ENCODE data around the gene PDGFRB. TPM values are rescaled to one million over a fixed set of nuclear protein-coding genes. Genes with fewer than 3 reads are reported as not detected.

PDGFRB gene
- total RNA-seq, 1 donor from 2014 or later, result 173 TPM

DNA sequence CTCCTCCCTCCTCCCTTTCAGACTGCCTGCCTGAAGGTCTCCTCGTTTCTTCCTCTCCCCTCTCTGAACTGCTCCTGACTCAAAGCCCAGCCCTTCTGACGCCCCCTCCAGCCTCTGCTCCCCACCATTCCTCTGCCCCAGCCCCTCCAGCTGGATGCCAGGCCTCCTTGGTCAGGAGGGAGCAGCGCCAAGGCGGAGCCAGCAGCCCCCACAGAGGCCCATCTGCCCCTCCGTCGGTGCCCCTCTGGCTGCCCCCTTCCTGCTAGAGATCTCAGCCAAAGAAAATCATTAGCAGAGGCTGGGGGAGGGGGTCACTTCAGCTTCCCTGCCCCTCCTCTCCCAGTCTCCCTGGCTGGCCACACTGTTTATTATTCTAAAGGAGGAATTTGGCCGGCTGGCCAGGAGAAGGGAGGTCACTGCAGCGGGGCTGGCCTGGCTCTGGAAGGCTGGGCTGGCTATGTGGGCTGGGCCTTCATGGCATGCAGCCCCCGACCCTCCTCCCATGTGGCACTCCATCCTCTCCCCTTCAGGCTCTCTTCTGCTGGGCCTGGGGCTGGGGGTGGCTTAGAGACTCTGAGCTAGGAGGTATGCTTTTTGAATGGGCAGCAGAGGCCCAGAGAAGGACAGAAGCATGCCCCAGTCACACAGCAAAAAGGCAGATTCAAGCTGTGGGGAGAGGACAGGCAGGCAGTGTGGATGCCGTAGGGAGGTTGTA, 16.9 kb downstream of the PDGFRB start:
- Histone ChIP-seq H3K4me3 (peak overlapping the region in 1 of 2 donors; percentile 36), H3K27ac (peak overlapping the region; percentile 83), H3K36me3 (peaks cover 0 to 19% of the 10 kb centered on the region in 2 donors), H3K9me3 (no peaks in the 10 kb centered on the region), H3K27me3 (no peaks in the 10 kb centered on the region), H3K4me1 (peaks cover 91% of the 10 kb centered on the region)
- TF ChIP-seq POLR2AphosphoS5 (IDR thresholded peaks at IDR 0.05; ENCODE audit: insufficient read depth in 1 of 2, low read depth in 1 of 2) (peak in 1 of 2 donors; percentile 67), POLR2A (IDR thresholded peaks at IDR 0.05) (no peak)
- DNase-seq (ENCODE audit: extremely low spot score in 2 of 2), result no peak
- intact Hi-C loops (cut with DNase I), result no loop called here

DNA sequence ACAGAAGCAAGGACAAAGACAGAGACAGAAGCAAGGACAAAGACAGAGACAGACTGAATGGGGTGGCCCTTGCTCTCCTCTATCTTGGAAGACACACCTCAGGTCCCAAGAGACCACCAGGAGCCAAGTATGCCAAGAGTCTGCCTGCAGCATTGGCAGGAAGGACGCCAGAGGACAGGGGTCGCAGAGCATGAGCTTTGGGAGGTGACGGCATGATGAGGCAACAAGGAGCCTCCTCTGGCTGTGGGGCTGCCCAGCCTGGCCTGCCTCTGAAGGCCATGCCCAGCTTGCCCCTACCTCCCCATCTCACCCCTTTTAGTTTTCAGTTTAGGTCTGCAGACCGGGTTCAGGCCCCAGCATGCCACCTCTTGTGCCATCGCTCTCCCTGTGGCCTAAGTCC, 17.6 kb downstream of the PDGFRB start:
- peak overlapping the region in 1 of 2 donors; percentile 36 for H3K4me3 ChIP-seq
- TF ChIP-seq POLR2A (IDR thresholded peaks at IDR 0.05) (no peak), POLR2AphosphoS5 (IDR thresholded peaks at IDR 0.05; ENCODE audit: insufficient read depth in 1 of 2, low read depth in 1 of 2) (no peak)
- TF ChIP-seq, protein P1, sequence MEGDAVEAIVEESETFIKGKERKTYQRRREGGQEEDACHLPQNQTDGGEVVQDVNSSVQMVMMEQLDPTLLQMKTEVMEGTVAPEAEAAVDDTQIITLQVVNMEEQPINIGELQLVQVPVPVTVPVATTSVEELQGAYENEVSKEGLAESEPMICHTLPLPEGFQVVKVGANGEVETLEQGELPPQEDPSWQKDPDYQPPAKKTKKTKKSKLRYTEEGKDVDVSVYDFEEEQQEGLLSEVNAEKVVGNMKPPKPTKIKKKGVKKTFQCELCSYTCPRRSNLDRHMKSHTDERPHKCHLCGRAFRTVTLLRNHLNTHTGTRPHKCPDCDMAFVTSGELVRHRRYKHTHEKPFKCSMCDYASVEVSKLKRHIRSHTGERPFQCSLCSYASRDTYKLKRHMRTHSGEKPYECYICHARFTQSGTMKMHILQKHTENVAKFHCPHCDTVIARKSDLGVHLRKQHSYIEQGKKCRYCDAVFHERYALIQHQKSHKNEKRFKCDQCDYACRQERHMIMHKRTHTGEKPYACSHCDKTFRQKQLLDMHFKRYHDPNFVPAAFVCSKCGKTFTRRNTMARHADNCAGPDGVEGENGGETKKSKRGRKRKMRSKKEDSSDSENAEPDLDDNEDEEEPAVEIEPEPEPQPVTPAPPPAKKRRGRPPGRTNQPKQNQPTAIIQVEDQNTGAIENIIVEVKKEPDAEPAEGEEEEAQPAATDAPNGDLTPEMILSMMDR (IDR thresholded peaks at IDR 0.05), result no peak
- no peak for DNase-seq (ENCODE audit: extremely low spot score in 2 of 2)
- H3K27me3 ChIP-seq, result no peaks in the 10 kb centered on the region
- H3K9me3 ChIP-seq, result no peaks in the 10 kb centered on the region
- peaks cover 0 to 19% of the 10 kb centered on the region in 2 donors for H3K36me3 ChIP-seq
- intact Hi-C loops (cut with DNase I), result no loop called here
- H3K27ac ChIP-seq, result peak overlapping the region; percentile 83
- peaks cover 95% of the 10 kb centered on the region for H3K4me1 ChIP-seq

DNA sequence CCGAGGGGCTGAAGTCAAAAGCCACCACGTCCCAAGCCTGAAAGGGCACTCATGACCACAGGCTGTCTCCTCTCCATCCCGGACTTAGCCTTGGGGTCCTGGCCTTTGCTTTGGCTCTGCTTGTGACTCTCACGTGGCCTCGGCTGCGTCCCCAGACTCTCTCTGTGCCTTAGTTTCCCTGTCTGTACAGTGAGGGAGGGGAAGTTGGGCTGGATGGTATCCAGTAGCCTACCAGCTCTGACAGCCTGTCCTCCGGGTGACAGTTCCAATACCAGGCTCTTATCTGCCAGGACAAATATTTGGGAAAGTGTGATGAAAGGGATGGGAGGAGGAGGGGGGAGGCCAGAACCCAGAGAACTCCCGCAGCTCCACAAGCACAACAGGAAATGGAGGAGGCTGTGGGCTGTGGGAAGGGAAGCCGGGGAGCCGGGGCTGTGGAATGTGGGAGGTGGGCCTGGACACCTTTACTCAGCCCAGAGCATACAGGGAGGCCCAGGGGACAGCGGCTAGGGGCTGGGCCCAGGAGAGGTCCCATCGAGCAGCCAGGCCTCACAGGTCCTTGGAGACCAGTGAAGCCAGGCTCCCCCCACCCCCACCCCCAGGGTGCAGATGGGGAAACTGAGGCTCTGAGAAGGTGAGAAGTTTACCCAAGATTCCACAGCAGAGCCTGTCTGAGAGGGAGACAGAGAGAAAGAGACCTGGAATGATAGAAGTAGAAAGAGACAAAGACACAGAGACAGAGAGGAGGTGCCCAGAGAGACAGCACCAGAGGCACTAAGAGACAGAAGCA, 18.3 kb downstream of the PDGFRB start:
- Histone ChIP-seq H3K27ac (peak overlapping the region; percentile 83), H3K4me3 (no peak overlapping the region), H3K36me3 (peaks cover 0 to 19% of the 10 kb centered on the region in 2 donors), H3K4me1 (peaks cover 95% of the 10 kb centered on the region), H3K27me3 (no peaks in the 10 kb centered on the region), H3K9me3 (no peaks in the 10 kb centered on the region)
- TF ChIP-seq, protein P1 (IDR thresholded peaks at IDR 0.05), result no peak
- TF ChIP-seq POLR2A (IDR thresholded peaks at IDR 0.05) (no peak), POLR2AphosphoS5 (IDR thresholded peaks at IDR 0.05; ENCODE audit: insufficient read depth in 1 of 2, low read depth in 1 of 2) (no peak)
- DNase-seq (ENCODE audit: extremely low spot score in 2 of 2), result no peak
- intact Hi-C loops (cut with DNase I), result no loop called here

DNA sequence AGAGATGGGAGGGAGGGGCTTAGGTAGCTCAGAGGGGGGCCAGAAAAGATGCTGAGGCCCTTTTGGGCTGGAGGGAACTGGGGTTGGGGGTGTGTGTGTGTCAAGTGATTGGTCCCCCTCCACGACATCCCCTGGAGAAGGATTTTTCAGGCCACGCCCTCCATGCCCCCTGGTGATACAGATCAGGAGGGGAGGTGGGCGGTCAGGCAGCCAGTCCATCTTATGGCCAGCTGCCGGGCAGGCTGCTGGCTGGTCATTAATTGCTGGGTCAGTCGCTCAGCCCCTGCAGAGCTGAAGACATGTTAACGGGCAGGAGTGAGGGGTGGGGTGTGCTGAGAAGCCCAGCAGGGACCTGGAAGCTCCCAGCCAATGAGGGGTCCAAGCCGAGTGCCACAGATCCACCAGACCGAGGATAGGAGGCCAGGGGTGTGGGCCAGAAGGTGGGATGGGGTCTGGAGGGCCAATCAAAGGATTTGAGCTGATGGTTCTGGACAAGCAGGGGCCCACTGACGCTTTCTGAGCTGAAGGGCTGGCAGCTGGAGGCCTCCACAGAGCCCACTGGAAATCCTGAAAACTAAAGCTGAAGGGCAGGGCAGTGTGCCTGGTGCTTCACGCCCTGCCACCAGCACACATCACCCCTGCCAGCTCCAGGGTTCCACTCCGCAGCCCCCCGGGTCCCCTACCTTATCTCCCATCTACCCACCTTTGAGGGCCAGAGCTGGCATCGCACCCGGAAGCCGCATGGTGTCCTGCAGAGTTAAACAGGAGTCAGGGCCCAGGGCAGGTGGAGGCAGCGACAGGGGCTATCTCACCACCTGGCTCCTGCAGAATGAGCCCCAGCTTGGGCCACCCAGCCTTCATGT, 19.1 kb downstream of the PDGFRB start:
- peak overlapping the region; percentile 83 for H3K27ac ChIP-seq
- TF ChIP-seq, protein P1 (IDR thresholded peaks at IDR 0.05), result no peak
- no peak for TF ChIP-seq POLR2AphosphoS5 (IDR thresholded peaks at IDR 0.05; ENCODE audit: insufficient read depth in 1 of 2, low read depth in 1 of 2)
- no peak for TF ChIP-seq POLR2A (IDR thresholded peaks at IDR 0.05)
- intact Hi-C loops (cut with DNase I), result no loop called here
- H3K4me1 ChIP-seq, result peaks cover 95% of the 10 kb centered on the region
- no peaks in the 10 kb centered on the region for H3K27me3 ChIP-seq
- H3K9me3 ChIP-seq, result no peaks in the 10 kb centered on the region
- H3K4me3 ChIP-seq, result no peak overlapping the region
- peaks cover 0 to 19% of the 10 kb centered on the region in 2 donors for H3K36me3 ChIP-seq
- no peak for DNase-seq (ENCODE audit: extremely low spot score in 2 of 2)

Data from vagina (tissue), 2 donors.